ENCODE measurements around the gene SLC25A12.
"Not testable (repeated sequence)": the region's sequence is repeated elsewhere in the genome, so short reads cannot be mapped to it uniquely, and the experiment has no call there.

SLC25A12 gene

DNA sequence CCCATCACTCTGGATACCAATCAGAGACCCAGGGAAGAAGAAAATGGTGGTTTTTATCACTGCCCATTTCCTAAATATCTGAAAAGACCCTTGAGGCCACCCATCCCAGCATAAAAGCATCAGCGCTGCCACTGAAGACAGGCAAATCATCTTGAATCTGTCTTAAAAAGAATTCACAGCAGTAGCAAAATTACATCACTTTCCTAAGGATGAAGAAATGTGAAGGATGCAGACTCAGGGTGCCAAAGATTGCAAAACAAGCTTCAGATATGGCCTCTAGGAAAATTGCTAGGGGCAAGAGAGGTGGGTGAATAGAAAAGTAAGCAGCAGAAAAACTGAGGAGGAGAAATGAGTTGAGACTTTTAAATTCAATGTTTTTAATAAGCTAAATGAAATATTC, 70.0 kb downstream of the SLC25A12 start:
- no peak overlapping the region for H3K4me3 Mint-ChIP-seq
- peaks cover 58% of the 10 kb centered on the region for H3K36me3 Mint-ChIP-seq (ENCODE audit: low read depth)
- no peaks in the 10 kb centered on the region for H3K4me1 Mint-ChIP-seq (ENCODE audit: low read depth)
- no peaks in the 10 kb centered on the region for H3K9me3 Mint-ChIP-seq
- no peaks in the 10 kb centered on the region for H3K27me3 Mint-ChIP-seq
- no peak overlapping the region for H3K27ac Mint-ChIP-seq
- DNase-seq, result no peak

DNA sequence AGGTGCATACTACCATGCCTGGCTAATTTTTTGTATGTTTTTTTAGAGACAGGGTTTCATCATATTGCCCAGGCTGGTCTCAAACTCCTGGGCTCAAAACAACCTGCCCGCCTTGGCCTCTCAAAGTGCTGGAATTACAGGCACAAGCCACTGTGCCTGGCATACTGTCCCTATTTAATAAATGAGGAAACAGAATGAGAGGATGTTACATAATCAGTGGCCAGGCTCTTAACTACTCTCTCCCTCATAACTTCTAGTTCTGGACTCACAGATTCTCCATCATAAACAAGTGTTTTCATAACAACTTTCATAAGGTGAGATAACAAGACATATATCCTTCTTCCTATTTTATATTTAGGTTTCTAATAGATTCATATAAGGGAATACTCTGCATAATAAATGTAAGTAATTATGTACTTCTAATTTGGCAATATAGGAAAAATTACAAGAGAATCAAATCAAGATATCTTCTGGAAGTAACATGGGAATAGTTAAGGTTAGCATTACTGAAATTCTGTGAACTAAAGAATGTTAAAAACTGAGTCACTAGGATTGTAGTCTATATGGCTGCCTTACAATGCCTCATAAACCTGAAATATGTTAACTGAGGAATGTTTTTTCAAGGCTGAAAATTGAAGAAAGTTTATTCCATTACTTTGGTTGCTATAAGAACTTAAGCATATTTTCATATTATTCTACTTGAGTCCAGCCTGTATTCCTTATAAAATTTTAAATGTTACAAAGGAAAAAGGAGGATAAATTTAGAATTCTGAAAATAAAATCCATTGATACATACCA, 71.3 kb downstream of the SLC25A12 start:
- Mint-ChIP-seq H3K4me1 (ENCODE audit: low read depth) (no peaks in the 10 kb centered on the region), H3K4me3 (no peak overlapping the region), H3K36me3 (ENCODE audit: low read depth) (peaks cover 52% of the 10 kb centered on the region), H3K27ac (no peak overlapping the region), H3K27me3 (no peaks in the 10 kb centered on the region), H3K9me3 (no peaks in the 10 kb centered on the region)
- no peak for DNase-seq

DNA sequence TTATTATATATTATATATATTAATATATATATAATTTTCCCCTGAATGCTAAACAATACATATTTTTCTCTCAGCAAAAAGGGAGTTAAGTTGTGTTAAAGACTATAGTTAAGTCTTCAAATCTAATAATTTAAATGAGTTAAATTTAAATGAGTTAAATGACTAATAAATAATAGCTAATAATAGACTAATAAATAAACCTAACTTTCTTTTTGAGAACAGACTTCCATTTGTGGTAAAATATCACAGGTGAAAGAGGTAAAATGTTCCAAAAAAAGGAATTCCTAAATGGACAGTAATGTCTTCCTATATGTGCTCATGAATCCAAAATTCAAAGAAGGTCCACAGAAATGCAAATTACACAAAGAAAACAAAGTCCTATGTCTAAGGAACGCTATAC, 74.6 kb downstream of the SLC25A12 start:
- Mint-ChIP-seq H3K36me3 (ENCODE audit: low read depth) (peaks cover 41% of the 10 kb centered on the region), H3K27ac (no peak overlapping the region), H3K4me3 (no peak overlapping the region), H3K4me1 (ENCODE audit: low read depth) (no peaks in the 10 kb centered on the region), H3K9me3 (no peaks in the 10 kb centered on the region), H3K27me3 (no peaks in the 10 kb centered on the region)
- no peak for DNase-seq

DNA sequence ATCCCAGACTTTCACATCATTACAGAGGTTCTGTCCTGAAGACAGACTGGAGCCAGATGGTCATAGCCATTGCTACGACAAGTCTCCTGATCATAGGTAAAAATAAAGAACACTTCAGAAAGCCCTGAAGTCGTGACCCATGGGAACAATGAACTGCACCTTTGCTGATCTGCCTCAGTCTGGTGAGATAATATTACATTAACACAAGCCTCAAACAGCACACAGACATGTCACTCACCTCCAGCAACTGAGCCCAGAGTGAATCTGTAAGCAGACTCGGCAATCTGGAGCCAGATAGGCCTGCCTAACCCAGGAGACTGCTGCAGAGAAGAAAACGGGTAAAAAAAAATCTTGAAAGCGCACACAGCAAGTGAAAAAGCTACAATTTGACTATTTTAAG, 79.2 kb downstream of the SLC25A12 start:
- no peaks in the 10 kb centered on the region for H3K27me3 Mint-ChIP-seq
- peak overlapping the region; percentile 8 for H3K27ac Mint-ChIP-seq
- H3K4me3 Mint-ChIP-seq, result no peak overlapping the region
- no peaks in the 10 kb centered on the region for H3K4me1 Mint-ChIP-seq (ENCODE audit: low read depth)
- no peaks in the 10 kb centered on the region for H3K9me3 Mint-ChIP-seq
- peaks cover 62% of the 10 kb centered on the region for H3K36me3 Mint-ChIP-seq (ENCODE audit: low read depth)
- DNase-seq, result no peak

DNA sequence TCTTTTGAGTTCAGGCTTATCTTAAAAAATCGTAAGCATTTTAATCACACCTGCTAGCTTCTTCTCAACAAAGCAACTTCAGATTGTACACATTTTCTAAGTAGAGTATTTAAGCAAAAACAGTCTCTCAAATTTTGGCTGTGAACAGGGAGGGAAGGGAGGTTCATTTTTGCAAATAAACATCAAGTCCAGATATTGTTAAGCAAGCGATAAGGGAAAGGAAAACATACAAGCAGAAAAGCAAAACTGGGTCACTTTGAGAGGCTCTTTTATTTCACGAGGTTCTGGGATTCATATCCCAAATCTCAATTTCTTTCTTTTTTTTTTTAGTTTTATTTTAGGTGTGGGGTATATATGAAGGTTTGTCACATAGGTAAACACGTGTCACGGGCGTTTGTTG, 79.9 kb downstream of the SLC25A12 start:
- H3K27me3 Mint-ChIP-seq, result no peaks in the 10 kb centered on the region
- H3K27ac Mint-ChIP-seq, result no peak overlapping the region
- H3K4me1 Mint-ChIP-seq (ENCODE audit: low read depth), result no peaks in the 10 kb centered on the region
- H3K9me3 Mint-ChIP-seq, result no peaks in the 10 kb centered on the region
- H3K36me3 Mint-ChIP-seq (ENCODE audit: low read depth), result peaks cover 65% of the 10 kb centered on the region
- no peak overlapping the region for H3K4me3 Mint-ChIP-seq
- DNase-seq, result no peak

DNA sequence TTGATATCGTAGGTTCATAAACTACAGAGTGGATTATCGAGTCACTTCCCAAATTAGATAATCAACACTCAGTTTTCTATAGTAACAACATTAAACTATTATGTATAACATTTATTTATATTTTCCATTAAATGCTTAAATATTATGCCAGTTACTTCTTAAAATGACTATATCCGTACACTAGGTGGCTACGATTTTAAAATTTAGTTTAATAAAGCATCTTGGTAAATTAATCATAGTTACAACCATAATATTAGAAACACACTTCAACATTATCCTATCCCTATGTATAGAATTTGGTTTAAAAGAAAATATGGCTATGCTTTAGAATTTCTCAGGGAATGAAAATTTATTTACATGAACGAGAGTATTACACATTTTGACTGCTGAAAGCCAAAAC, 80.3 kb downstream of the SLC25A12 start:
- Mint-ChIP-seq H3K4me3 (no peak overlapping the region), H3K27me3 (no peaks in the 10 kb centered on the region), H3K36me3 (ENCODE audit: low read depth) (peaks cover 68% of the 10 kb centered on the region), H3K4me1 (ENCODE audit: low read depth) (no peaks in the 10 kb centered on the region), H3K9me3 (no peaks in the 10 kb centered on the region), H3K27ac (no peak overlapping the region)
- no peak for DNase-seq

DNA sequence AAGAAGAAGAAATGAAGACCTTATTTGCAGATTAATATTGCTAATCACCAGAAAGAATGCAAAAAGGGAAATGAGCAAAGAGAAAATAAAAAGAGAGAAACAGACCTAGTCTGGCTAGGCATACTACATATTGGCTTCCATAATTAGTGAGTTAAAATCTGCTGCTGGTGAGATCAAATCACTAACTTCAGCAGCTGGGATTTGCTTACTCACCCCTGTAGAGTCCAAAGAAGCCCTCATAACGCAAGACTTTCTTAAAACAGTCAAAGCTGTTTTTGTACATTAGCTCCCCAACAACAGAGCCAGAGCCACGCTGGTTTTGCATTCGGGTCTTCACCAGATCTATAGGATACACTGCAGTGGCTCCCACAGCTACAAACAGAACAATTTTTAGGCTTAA, 80.9 kb downstream of the SLC25A12 start:
- Mint-ChIP-seq H3K27me3 (no peaks in the 10 kb centered on the region), H3K27ac (no peak overlapping the region), H3K4me1 (ENCODE audit: low read depth) (no peaks in the 10 kb centered on the region), H3K4me3 (no peak overlapping the region), H3K9me3 (no peaks in the 10 kb centered on the region), H3K36me3 (ENCODE audit: low read depth) (peaks cover 67% of the 10 kb centered on the region)
- DNase-seq, result no peak

DNA sequence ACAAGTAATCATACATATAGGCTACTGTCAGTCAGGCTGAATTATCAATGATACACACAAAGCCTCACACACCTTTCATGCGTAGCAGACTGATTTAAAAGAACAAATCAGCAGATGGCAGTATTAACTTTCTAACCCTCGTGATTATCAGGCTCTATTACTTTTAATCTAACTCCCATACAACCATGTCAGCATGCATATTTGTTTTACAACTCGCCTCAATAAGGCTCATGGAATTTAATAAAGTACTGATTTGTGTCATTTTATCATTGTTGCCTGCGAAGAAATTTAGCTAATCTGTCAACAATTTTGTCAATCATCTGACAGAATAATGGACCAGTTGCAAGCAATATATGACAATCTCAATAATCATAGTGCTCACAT, 82.8 kb downstream of the SLC25A12 start:
- no peak for DNase-seq
- Mint-ChIP-seq H3K4me3 (no peak overlapping the region), H3K36me3 (ENCODE audit: low read depth) (peaks cover 73% of the 10 kb centered on the region), H3K27ac (no peak overlapping the region), H3K9me3 (no peaks in the 10 kb centered on the region), H3K4me1 (ENCODE audit: low read depth) (no peaks in the 10 kb centered on the region), H3K27me3 (no peaks in the 10 kb centered on the region)

DNA sequence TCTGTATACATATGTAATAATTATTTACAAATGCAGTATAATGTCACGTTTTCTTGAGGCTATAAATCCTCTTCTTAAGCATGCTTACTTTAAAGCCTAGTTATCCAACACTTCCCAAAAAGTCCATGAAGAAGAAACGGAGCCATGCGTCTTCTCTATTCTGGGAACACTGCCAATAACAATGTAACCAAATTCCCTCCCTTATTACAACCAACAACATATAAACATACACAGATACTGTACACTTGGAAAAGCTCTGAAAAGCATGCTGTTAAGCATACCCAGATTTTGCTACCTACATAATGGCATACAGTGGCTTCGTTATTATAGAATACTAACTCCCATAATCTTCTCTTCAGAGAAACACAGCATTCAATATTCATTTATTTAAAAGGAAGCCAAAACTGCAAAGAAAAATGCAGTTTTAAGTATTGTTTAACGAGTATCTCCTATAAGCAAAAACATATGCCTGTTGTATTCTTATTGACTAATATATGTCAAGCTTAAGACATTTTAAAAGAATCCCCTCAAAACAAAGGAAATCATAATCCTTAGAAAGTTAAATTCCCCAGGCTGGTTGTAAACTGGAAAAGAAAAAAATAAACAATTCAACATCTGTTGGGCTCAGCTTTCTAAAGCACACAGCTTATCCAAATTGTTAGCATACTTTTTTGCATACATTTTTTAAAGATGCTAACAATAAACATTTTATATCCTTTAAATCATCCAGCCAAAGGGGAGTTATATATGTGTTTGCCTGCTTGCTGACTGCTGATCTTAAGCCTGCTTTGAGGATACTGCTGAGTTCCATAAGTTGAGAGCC, 83.4 kb downstream of the SLC25A12 start:
- Mint-ChIP-seq H3K27me3 (no peaks in the 10 kb centered on the region), H3K4me3 (no peak overlapping the region), H3K36me3 (ENCODE audit: low read depth) (peaks cover 78% of the 10 kb centered on the region), H3K9me3 (no peaks in the 10 kb centered on the region), H3K4me1 (ENCODE audit: low read depth) (no peaks in the 10 kb centered on the region), H3K27ac (no peak overlapping the region)
- DNase-seq, result no peak

DNA sequence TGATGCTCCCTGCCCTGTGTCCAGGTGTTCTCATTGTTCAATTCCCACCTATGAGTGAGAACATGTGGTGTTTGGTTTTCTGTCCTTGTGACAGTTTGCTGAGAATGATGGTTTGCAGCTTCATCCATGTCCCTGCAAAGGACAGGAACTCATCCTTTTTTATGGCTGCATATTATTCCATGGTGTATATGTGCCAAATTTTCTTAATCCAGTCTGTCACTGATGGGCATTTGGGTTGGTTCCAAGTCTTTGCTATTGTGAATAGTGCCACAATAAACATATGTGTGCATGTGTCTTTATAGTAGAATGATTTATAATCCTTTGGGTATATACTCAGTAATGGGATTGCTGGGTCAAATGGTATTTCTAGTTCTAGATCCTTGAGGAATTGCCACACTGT, 85.2 kb downstream of the SLC25A12 start:
- not testable (repeated sequence) for H3K9me3 Mint-ChIP-seq; H3K27me3 Mint-ChIP-seq; H3K27ac Mint-ChIP-seq; H3K4me3 Mint-ChIP-seq; DNase-seq; H3K4me1 Mint-ChIP-seq (ENCODE audit: low read depth)
- peaks cover 80% of the 10 kb centered on the region for H3K36me3 Mint-ChIP-seq (ENCODE audit: low read depth)

DNA sequence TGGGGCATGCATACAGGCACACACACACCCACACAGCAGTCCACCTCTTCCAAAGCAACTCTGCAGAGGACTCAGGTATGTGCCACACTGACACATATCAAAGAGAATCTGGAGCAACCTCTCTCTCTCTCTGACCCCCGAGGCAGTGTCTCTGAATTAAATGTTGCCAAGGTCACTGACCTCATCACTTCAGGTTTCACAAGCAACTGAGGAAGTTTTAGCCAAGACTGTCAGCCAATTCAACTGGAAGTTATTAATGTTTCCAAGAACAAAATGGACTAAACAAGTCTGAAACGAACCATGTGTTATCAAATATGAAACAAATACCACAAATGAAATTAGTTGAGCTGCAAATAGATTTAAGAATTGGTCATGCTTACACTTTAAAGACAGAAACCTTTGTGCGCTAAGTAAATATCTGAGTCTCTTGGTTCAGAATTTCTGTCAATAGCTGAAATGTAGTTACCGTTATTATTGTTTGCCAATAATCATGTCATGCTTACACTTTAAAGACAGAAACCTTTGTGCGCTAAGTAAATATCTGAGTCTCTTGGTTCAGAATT, 86.1 kb downstream of the SLC25A12 start:
- Mint-ChIP-seq H3K27me3 (no peaks in the 10 kb centered on the region), H3K27ac (no peak overlapping the region), H3K4me3 (no peak overlapping the region), H3K4me1 (ENCODE audit: low read depth) (no peaks in the 10 kb centered on the region), H3K9me3 (no peaks in the 10 kb centered on the region), H3K36me3 (ENCODE audit: low read depth) (peaks cover 82% of the 10 kb centered on the region)
- DNase-seq, result no peak

DNA sequence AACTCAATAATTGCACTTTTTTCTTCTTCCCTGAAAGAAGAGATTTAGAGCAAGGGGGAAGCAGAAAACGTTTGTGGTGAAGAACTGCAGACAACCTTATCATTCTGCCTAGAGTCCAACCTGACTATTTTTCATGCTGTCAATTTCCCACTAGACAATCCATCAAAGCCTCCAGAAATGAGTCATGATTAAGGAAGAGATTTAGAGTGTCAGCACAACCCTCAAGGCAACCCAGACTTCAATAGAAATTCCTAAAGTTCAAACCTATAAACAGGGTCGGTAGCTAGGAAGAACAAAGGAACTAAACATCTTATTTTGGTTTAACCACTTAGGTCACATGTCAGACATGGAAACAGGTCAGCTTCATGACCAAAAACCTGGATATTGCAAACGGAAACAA, 86.9 kb downstream of the SLC25A12 start:
- H3K9me3 Mint-ChIP-seq, result no peaks in the 10 kb centered on the region
- no peaks in the 10 kb centered on the region for H3K4me1 Mint-ChIP-seq (ENCODE audit: low read depth)
- peak overlapping the region; percentile 9 for H3K27ac Mint-ChIP-seq
- H3K4me3 Mint-ChIP-seq, result no peak overlapping the region
- H3K27me3 Mint-ChIP-seq, result no peaks in the 10 kb centered on the region
- no peak for DNase-seq
- H3K36me3 Mint-ChIP-seq (ENCODE audit: low read depth), result peaks cover 76% of the 10 kb centered on the region

DNA sequence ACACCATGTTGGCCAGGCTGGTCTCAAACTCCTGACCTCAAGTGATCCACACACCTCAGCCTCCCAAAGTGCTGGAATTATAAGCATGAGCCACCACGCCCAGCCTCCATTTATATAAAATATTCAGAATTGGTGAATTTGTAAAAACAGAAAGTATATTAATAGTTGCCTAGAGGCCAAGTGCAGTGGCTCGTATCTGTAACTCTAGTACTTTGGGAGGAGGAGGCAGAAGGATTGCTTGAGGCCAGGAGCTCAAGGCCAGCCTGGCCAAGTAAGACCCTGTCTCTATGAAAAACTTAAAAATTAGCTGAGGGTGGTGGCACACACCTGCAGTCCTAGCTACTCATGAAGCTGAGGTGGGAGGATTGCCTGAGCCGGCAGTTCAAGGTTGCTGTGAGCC, 89.6 kb downstream of the SLC25A12 start:
- H3K27me3 Mint-ChIP-seq, result no peaks in the 10 kb centered on the region
- no peaks in the 10 kb centered on the region for H3K9me3 Mint-ChIP-seq
- peaks cover 73% of the 10 kb centered on the region for H3K36me3 Mint-ChIP-seq (ENCODE audit: low read depth)
- H3K4me3 Mint-ChIP-seq, result no peak overlapping the region
- DNase-seq, result no peak
- H3K27ac Mint-ChIP-seq, result no peak overlapping the region
- no peaks in the 10 kb centered on the region for H3K4me1 Mint-ChIP-seq (ENCODE audit: low read depth)

DNA sequence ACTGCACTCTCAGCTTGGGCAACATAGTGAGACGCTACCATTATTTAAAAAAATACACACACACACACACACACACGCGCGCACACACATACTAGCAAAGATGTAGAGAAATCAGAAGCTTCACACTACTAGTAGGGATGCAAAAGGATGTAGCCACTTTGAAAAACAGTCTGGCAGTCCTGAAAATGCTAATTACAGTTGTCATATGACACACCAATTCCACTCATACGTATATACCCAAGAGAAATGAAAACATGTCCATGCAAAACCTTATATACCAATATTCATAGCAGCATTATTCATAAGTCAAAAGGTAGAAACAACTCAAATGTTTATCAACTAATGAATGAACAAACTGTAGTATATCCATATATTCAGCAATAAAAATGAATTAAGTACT, 90.3 kb downstream of the SLC25A12 start:
- Mint-ChIP-seq H3K27ac (no peak overlapping the region), H3K27me3 (no peaks in the 10 kb centered on the region), H3K4me1 (ENCODE audit: low read depth) (peaks cover 2% of the 10 kb centered on the region), H3K4me3 (no peak overlapping the region), H3K9me3 (no peaks in the 10 kb centered on the region), H3K36me3 (ENCODE audit: low read depth) (peaks cover 72% of the 10 kb centered on the region)
- DNase-seq, result no peak

DNA sequence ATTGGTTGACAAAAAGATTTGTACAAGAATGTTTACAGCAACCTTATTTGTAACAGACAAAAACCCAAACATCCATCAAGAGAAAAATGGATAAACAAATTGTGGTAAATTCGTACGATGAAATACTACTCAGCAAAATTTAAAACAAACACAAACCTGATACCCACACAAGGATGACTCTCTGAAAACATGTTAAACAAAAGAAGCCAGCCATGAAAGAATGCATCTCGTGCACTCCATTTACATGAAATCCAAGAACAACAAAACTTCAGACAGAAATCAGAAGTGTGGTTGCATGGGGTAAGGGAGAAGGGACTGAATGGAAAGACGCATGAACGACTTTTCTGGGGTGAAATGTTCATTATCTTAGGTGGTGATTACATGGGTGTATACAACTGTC, 93.4 kb downstream of the SLC25A12 start:
- H3K36me3 Mint-ChIP-seq (ENCODE audit: low read depth), result peaks cover 51% of the 10 kb centered on the region
- H3K27me3 Mint-ChIP-seq, result no peaks in the 10 kb centered on the region
- H3K4me1 Mint-ChIP-seq (ENCODE audit: low read depth), result peaks cover 7% of the 10 kb centered on the region
- no peak overlapping the region for H3K4me3 Mint-ChIP-seq
- no peaks in the 10 kb centered on the region for H3K9me3 Mint-ChIP-seq
- H3K27ac Mint-ChIP-seq, result no peak overlapping the region
- no peak for DNase-seq
